Measurements from ENCODE around the gene TK2.
A peak's percentile ranks its signal among the peaks of the same experiment; 100 is the strongest.
"Not testable (repeated sequence)": the region's sequence is repeated elsewhere in the genome, so short reads cannot be mapped to it uniquely, and the experiment has no call there.

TK2 gene

DNA sequence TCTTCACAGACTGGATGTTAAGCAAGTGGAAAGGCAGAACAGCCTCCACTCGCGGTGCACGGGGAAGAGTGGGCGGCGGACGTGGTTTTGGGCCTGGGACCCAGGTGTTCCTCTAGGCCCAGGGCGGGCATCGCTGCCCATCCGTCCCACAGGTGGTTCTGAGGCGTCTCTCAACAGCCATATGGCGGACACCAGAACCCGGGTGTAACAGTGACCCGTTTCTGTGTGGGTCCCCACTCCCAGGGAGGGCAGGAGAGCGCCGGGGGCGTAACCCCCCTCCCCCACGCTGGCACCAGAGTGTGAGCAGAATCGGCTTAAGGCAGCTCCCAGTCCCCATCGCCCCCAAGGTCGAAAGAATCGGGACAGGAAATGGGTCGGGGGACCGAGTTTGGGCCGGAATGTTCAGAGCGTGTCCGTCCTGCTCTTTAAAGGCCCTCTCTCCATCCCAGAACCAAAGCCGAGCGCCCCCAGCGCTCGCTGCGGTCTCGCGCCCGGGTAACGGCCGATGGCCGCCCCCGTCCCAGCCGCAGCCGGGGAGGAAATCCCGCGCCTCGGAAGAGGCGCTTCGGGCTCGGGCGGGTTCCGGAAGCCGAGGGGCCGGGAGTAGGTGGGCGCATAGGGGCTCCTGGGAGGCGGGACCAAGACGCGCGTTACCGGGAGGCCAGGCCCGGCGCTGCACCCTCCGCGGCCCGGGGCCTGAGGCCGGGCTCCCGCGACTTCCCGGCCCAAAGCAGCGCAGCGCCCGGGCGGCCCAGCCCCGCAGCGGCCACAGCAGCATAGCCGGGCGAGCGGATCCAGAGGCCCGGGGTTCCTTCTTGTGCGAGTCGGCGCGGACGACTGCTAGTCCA lies at the start of gene TK2:
TSS of gene TK2 (minus strand) at position 839 of the 848 bp plus-strand sequence. CDS start at position 778, 61 bp downstream.
- H3K4me1 ChIP-seq, result peaks cover 0 to 60% (median 46%) of the 10 kb centered on the region in 4 donors
- peak within 1 kb of the TSS; percentile 64 to 81 for H3K4me3 ChIP-seq
- H3K36me3 ChIP-seq, result peaks cover 0 to 23% (median 0%) of the 10 kb centered on the region in 3 donors
- intact Hi-C loops (cut with DNase I; ENCODE audit: low total_unique reads), result loop anchor here (5.0 to 10.0 kb wide), 2 partner anchors 72 to 325 kb away; no protein-coding TSS in a partner anchor
- H3K9me3 ChIP-seq, result no peaks in the 10 kb centered on the region
- peak within 1 kb of the TSS; percentile 90 to 96 for H3K27ac ChIP-seq
- peak; percentile 33 to 82 for DNase-seq
- TF ChIP-seq, protein P1, sequence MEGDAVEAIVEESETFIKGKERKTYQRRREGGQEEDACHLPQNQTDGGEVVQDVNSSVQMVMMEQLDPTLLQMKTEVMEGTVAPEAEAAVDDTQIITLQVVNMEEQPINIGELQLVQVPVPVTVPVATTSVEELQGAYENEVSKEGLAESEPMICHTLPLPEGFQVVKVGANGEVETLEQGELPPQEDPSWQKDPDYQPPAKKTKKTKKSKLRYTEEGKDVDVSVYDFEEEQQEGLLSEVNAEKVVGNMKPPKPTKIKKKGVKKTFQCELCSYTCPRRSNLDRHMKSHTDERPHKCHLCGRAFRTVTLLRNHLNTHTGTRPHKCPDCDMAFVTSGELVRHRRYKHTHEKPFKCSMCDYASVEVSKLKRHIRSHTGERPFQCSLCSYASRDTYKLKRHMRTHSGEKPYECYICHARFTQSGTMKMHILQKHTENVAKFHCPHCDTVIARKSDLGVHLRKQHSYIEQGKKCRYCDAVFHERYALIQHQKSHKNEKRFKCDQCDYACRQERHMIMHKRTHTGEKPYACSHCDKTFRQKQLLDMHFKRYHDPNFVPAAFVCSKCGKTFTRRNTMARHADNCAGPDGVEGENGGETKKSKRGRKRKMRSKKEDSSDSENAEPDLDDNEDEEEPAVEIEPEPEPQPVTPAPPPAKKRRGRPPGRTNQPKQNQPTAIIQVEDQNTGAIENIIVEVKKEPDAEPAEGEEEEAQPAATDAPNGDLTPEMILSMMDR (IDR thresholded peaks at IDR 0.05), result peak in 1 of 2 experiments; percentile 17
- no peaks in the 10 kb centered on the region for H3K27me3 ChIP-seq

DNA sequence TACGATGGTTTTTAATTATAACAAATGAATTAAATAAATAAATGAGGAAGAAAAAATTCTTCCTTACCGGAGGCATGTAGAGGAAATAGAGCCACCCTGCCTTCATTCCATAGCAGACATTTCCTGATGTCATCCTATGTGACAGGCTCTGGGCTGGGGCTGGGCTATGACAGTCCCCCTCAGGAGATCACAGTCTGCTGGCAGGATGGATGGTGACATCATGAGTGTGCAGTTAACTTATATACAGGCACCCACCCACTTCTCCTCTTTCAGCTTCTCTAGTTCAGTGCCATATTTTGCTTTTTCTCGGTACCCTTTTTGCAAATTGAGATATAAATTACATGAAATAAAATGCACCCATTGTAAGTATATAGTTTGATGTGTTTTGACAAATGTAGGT lies 48.2 kb upstream of the TK2 start:
- H3K4me3 ChIP-seq, result no peak overlapping the region
- TF ChIP-seq, protein P1 (IDR thresholded peaks at IDR 0.05), result no peak
- H3K36me3 ChIP-seq, result no peaks in the 10 kb centered on the region
- no peaks in the 10 kb centered on the region for H3K9me3 ChIP-seq
- intact Hi-C loops (cut with DNase I; ENCODE audit: low total_unique reads), result no loop called here
- no peaks in the 10 kb centered on the region for H3K4me1 ChIP-seq
- DNase-seq, result no peak
- no peak overlapping the region for H3K27ac ChIP-seq
- H3K27me3 ChIP-seq, result peaks cover 0 to 2% of the 10 kb centered on the region in 2 donors

DNA sequence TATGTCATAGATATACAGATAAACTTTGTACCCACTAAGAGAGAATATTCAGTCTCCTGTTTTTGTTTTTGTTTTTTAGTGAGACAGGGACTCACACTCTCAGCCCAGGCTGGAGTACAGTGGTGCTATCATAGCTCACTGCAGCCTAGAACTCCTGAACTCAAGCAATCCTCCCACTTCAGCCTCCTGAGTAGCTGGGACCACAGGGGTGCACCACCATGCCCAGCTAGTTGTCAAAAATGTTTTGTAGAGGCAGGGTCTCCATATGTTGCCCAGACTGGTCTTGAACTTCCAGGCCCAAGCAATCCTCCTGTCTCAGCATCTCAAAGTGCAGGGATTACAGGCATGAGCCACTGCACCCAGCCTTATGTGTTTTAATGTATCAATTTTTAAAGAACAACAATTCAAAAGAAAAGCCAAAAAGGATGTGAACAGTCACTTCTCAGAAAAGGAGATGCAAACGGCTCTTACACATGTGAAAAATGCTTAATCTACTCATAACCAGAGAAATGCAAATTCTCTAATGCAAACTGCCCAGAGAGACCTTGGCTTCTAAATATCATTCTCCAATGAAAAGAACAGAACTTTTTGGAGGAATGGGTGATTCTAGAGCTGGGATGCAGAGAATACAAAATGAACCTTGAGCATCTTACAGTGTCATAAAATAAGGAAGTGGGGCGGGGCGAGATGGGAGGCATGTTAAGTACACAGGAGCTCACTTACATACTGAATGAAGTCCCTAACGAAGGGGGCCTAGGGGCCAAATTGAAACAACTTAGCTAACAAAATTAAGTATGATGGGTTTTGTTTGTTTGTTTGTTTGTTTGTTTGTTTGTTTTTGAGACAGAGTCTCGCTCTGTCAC lies 47.3 kb upstream of the TK2 start:
- H3K27me3 ChIP-seq, result no peaks in the 10 kb centered on the region
- H3K4me3 ChIP-seq, result no peak overlapping the region
- H3K27ac ChIP-seq, result no peak overlapping the region
- no peaks in the 10 kb centered on the region for H3K9me3 ChIP-seq
- intact Hi-C loops (cut with DNase I; ENCODE audit: low total_unique reads), result no loop called here
- TF ChIP-seq, protein P1 (IDR thresholded peaks at IDR 0.05), result no peak
- DNase-seq, result no peak
- no peaks in the 10 kb centered on the region for H3K4me1 ChIP-seq
- H3K36me3 ChIP-seq, result no peaks in the 10 kb centered on the region

DNA sequence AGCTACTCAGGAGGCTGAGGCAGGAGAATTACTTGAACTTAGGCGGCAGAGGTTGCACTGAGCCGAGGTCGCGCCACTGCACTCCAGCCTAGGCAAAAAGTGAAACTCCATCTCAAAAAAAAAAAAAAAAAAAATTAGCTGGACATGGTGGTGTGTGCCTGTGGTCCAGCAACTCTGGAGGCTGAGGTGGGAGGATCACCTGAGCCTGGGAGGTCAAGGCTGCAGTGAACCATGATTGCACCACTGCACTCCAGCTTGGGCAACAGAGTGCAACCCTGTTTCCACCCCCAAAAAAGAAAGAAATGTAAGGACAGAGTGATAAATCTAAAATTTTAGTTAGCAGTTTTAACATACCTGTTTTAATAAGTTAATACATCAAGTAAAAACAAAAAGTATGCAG lies 46.6 kb upstream of the TK2 start:
- H3K27ac ChIP-seq; intact Hi-C loops (cut with DNase I; ENCODE audit: low total_unique reads); H3K9me3 ChIP-seq; H3K36me3 ChIP-seq; H3K27me3 ChIP-seq; H3K4me3 ChIP-seq; DNase-seq; H3K4me1 ChIP-seq: not testable (repeated sequence)

DNA sequence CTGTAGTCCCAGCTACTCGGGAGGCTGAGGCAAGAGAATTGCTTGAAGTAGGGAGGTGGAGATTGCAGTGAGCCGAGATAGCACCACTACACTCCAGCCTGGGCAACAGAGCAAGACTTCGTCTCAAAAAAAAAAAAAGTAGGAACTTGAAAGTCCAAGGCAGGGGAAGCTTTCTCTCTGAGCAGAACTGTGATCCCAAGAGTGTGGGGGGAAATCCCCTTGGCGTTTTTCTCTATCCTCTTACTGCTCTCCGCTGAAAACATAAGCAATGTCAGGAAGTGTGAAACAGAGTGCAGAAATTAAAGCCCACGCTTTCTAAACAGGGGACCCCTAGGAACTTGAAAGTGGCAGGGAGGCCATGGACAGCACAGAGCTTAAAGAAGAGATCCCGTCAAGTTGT lies 44.8 kb upstream of the TK2 start:
- intact Hi-C loops (cut with DNase I; ENCODE audit: low total_unique reads), result no loop called here
- TF ChIP-seq, protein P1 (IDR thresholded peaks at IDR 0.05), result no peak
- H3K4me1 ChIP-seq, result no peaks in the 10 kb centered on the region
- H3K27ac ChIP-seq, result no peak overlapping the region
- no peak overlapping the region for H3K4me3 ChIP-seq
- H3K9me3 ChIP-seq, result no peaks in the 10 kb centered on the region
- no peaks in the 10 kb centered on the region for H3K27me3 ChIP-seq
- no peak for DNase-seq
- no peaks in the 10 kb centered on the region for H3K36me3 ChIP-seq

DNA sequence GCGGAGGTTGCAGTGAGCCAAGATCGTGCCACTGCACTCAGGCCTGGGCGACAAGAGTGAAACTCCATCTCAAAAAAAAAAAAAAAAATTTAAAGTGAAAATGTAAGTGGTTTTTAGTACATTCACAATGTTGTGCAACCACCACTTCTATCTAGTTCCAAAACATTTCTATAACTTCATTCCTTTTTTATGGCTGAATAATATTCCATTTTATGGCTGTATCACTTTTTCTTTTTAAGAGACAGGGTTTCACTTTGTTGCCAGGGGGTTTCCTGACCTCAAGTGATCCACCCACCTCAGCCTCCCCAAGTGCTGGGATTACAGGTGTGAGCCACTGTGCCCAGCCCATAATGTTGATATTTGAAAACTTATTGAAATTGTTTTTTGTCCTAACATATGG lies 42.9 kb upstream of the TK2 start:
- Histone ChIP-seq H3K27ac (no peak overlapping the region), H3K4me3 (no peak overlapping the region), H3K27me3 (no peaks in the 10 kb centered on the region), H3K9me3 (no peaks in the 10 kb centered on the region), H3K4me1 (no peaks in the 10 kb centered on the region), H3K36me3 (no peaks in the 10 kb centered on the region)
- DNase-seq, result no peak
- intact Hi-C loops (cut with DNase I; ENCODE audit: low total_unique reads), result no loop called here
- TF ChIP-seq, protein P1 (IDR thresholded peaks at IDR 0.05), result no peak
